GM18502 (cell line): ENCODE results near the gene KRT4.
"Not testable (repeated sequence)": the region's sequence is repeated elsewhere in the genome, so short reads cannot be mapped to it uniquely, and the experiment has no call there.

Experiments used
- ATAC-seq: cut with Tn5 transposase; IDR thresholded peaks from one replicate; pipeline ENCODE4 v1.9.1; 2021; ENCODE audit warnings: mild to moderate bottlenecking; ENCODE audit not compliant: unreplicated experiment, poor library complexity

KRT4 gene

DNA sequence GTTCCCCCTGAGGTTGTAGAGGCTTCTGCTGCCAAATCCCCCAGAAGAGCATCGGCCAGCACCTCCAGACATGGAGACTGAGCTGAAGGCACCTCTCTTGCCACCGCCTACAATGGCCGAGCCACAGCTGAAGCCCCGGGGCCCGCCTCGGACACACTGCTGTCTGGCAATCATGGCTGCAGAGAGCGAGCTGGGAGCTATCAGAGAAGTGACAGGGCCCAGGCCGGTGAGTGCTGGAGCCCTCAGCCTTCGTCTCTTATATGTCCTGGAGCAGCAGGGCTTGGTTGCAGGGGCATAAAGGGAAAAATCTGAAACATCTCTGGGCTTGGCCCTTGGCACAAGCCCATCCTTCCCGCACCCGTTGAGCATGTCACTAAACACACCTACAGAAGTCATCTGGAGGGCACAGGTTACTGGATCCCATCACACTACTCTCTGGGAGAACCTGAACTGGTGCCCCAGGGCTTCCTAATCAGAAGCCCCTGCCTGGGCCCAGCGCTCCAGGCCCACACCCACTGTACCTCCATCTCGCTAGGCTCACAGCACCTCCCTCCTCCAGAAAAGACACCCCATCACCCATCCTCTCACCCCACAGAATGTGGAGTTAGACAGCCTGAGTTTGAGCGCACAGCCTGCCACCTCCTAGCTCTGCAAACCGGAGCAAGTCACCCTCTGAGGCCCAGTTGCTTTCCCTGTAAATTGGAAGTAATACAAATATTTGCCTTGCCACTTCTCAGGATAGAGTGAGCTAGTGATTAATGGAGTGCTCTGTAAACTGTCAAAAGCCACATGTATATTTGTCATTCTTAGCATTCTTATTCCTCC lies at the start of gene KRT4:
Gene KRT4 (minus strand): TSS at position 232 of the 825 bp plus-strand sequence. CDS start 58 bp downstream, at position 174.
- ATAC-seq = no peak

DNA sequence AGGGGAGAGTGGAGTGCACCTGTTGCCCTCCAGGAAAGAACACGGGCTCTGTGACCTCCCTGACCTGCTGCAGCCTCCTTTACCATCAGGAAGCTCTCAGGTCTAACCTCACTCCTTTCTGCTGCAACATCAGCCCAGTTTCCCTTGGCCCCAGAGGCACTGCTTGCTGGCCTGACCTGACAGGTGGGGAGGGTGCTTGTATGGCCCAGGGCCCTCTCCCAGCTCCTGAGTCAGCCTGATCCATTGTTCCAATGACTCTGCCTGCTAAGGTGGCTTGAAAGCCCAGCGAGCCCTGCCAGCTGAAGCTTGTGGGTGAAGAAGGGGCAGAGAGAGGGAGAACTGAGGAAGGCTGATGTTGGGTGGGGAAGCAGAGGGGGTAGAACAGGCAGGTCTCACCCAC lies 48.1 kb upstream of the KRT4 start:
- no peak for ATAC-seq

DNA sequence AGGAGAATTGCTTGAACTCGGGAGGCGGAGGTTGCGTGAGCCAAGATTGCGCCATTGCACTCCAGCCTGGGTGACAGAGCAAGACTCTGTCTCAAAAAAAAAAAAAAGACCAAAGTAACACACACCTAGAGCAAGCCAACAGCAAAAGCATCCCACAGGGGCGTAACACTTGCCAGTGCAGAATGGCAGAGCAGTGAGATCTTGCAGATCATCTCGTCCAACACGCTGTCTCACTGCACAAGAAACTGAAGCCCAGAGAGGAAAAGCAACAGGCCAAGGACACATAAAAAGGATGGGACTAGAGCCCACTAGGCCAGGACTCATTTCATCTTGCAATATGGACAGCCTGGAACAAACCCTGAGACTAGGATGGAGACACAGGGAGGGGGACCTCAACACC lies 47.6 kb upstream of the KRT4 start:
- no peak for ATAC-seq

DNA sequence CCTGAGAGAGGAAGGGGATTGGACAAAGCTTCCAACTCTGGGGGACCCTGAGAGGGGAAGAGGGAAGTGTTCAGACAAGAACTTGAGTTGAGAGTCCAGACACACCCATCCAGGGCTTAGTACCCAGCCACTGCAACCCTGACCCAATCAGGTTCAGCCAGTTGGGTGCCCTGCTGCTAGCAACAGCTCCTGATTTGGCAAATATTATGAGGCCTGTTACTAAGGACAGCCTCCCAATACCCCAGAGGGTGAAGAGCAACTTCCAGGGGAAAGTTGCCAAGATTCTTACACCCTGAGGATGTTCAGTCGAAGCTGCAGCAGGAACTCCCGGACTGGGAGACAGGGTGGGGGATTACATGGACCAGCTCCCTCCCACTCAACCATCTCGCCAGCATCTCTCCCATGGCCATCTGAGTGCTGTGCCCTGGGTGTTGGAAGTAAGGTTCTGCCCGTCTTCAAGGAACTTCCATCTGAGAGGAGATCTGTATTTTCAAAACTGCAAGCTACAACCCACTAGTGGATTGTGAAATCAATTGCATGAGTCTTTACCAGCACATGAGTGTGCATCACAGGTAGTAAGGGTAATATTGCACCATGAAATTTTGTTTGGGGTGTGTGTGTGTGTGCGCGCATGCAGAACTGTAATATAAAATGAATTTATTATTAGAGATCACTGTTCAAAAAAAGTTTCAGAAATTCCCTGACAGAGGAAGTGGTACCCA lies 46.3 kb upstream of the KRT4 start:
- no peak for ATAC-seq

DNA sequence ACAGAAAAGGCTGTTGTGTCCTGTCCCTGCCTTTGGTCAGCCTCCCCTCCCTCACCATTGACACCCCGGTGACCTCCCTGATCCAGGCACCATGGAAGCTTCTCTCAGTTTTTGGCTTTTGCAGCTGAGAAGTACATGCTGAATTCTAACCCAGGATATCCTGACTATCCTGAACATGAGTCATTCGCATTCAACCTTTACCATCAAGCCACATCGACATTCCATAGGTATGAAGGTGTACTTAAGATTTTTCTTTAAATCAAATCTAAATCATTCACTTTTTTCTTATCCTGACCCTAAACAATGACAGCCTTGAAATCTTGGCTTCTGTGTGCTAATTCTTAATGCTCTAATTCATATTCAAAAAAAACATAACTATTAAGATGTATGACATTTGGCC lies 43.6 kb upstream of the KRT4 start:
- ATAC-seq = no peak

DNA sequence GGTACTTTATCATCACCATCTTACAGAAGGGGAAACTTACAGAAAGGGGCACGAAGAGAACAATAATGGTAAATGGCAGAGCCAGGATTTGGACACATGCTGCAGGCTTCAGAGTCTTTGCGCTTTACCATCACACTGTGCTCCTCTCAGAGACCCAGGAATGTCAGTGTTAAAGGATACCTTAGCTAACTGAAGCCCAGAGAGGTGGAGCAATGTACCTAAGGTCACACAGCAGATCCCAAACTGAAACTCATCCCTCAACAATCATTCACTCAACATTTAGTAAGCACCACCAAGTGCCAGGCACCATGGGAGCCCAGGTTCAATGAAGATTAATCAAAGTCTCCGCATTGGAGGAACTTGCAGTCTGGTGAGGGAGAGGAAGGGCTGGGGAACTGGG lies 42.9 kb upstream of the KRT4 start:
- no peak for ATAC-seq

DNA sequence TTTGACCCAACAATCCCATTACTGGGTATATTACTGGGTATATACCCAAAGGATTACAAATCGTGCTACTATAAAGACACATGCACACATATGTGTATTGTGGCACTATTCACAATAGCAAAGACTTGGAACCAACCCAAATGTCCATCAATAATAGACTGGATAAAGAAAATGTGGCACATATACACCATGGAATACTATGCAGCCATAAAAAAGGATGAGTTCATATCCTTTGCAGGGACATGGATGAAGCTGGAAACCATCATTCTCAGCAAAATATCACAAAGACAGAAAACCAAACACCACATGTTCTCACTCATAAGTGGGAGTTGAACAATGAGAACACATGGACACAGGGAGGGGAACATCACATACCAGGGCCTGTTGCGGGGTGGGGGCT lies 42.2 kb upstream of the KRT4 start:
- ATAC-seq = not testable (repeated sequence)

DNA sequence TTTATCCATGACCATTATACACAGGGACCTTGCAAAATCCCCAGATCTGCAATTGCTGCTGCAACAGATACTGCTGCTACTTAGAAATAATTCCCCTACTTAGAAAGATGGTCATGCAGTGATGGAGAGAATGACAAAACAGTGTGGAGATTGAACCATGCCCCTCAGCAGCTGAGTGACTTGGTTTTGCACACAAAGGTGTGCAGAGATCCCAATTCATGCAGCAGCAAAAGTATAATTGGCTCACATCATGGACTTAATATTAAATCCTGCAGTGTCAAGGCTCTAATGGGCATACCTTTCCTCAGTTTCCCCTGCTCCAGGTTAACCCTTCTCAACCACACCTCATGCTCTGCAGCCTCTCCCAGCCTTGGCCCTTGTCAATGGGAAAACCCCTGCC lies 37.9 kb upstream of the KRT4 start:
- no peak for ATAC-seq

DNA sequence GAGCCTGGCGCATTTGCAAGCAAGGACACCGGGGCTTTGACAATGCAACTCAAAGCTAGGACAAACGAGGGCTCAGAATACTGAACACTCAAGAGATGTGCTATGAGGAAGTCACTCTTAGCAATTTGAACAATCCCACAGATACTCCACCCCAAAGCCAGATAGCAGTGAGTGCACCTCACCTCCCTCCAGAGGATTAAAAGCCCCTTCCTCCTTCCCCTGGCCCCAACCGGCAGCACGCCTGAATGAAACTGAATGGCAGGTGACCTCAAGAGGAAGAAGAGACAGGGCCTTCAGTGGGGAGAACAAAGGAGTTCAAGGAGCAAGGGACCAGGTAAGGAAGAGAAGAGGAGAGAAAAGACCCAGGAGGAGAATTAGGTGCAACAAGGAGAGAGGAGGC lies 36.8 kb upstream of the KRT4 start:
- no peak for ATAC-seq

DNA sequence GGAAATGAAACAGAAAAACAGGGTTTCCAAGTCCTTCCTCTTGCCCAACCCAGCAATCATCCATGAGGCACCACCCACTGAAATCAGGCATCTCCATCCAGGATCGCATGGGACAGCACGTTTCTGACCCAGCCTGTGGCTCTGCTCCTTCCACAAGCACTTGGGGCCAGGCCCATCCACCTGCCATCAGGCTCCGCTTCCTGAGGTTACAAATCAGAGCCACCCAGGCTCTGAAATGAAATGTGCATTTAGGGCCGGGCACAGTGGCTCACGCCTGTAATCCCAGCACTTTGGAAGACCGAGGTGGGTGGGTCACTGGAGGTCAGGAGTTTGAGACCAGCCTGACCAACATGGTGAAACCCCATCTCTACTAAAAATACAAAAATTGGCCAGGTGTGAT lies 35.6 kb upstream of the KRT4 start:
- no peak for ATAC-seq

DNA sequence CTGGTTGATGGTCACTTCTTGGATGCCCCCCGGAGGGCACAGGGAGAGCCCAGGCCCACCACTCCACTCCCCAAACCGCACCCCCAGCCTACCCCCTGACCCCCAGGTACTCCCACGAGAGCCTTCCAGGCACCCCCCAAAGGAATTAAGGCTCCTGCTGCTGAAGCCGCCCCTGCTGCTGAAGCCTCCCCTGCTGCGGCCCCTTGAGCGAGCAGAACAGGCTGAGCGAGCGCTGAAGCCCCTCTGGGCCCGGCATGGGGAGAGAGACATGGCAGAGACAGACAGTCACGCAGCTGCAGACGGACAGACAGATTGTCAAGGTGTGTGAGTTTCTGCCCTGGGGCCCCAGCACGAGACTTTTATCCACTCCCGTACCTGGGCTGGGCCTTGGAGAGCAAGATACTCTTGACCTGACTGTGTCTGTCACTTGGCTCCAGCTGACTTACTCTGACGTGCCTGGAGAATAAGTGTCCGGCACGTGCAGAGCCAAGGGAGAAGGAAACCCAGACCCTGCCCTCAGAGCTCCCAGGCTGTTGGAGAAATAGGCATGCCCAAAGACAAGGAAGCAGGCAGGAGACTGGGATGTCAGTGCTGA lies 34.8 kb upstream of the KRT4 start, which contains the start of gene KRT78:
Gene KRT78 (minus strand): TSS at position 334 of the 595 bp plus-strand sequence. CDS start 64 bp downstream, at position 270.
- ATAC-seq = no peak

DNA sequence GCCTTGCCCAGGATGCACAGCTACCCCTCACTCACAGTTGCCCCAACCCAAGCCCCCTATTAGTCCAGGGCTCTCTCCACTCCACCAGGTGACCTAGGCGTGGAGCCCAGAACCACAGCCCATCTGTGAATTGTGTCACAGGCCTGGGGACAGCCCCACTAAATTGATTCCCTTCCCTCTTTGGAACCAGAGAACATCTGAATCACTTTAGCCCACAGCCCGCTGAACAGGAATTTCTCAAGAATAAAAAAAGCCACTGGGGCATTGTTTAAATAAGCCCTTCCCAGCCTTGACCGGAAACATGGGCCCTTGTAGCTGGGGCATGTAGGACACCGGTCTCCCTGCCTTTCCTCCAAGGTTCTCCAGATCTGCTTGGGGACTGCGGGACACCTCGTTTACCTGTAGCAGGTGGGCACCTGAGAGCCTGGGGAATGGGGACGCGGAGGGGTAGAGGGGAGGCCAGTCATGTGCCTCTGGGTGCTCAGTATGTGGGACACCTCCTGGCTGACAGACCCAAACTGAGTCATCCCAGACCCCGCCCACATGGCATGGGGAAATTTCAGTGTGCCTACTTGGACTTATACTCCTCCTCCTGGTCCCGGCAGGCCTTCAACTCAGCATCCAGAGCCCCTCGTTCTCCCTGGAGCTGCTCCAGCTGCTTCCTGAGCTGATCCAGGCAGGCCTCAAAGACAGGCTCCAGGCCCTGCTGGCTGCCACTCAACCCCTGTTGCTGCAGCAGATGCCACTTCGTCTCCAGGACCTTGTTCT lies 33.6 kb upstream of the KRT4 start:
- no peak for ATAC-seq

DNA sequence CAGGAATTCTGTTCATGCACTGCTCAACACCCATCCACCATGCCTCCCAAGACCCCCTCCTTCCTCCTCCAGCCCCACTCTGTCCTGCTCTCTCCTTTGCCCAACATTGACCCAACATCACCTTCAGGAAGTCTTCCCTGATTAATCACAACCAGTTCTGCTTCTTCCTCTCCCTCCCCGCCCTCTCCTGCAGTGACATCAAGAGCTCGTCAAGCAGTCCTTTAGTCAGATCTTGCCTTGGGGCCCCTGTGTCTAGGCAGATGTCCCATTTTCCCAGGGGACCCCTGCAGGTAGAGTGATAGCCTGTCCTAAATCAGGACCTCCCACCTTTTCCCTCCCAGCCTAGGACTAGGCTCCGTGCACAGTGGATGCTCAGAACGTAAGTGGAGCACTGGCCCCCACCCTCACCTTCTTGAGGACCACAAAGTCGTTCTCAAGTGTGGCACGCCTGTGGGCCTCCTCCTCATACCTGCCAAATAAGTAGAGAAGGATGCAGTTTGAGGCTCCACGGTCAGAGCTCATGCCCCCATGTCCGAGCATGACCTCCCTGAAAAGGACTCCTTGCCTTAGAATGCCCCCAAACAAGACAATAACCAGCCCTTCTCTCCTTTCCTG lies 32.5 kb upstream of the KRT4 start:
- no peak for ATAC-seq

DNA sequence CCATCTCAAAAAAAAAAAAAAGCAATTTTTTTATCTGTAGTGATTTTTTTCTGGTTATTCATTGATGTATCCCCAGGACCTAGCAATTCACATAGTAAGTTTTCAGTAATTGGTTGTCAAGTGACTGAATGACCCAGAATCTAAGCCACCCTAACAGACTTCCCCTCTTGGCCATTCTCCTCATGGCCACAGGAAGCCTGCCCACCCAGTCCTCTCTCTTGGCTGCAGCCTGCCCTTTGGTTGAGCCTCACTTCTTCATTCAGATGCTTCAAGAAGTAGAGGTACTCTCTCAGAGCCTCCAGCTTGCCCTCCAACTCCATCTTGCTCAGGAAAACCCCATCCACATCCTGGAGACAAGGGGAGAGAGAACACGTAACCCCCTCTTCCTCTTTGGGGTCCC lies 32.0 kb upstream of the KRT4 start:
- ATAC-seq = no peak

DNA sequence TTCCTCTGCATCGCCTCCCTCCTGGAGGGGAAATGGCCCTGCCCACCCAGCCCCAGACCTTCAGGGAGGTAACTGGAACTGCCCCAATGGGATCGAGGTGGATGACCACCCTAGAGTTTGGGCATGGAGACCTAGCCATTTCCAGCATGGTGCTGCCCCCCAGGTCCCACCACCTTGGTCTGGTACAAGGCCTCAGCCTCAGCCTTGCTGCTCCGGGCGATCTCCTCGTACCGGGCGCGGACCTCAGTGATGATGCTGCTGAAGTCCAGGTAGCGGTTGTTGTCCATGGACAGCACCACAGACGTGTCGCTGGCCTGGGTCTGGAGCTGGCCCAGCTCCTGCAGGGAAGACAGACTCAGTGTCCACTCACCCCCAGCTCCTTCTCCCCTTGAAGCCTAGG lies 30.5 kb upstream of the KRT4 start:
- ATAC-seq = no peak

DNA sequence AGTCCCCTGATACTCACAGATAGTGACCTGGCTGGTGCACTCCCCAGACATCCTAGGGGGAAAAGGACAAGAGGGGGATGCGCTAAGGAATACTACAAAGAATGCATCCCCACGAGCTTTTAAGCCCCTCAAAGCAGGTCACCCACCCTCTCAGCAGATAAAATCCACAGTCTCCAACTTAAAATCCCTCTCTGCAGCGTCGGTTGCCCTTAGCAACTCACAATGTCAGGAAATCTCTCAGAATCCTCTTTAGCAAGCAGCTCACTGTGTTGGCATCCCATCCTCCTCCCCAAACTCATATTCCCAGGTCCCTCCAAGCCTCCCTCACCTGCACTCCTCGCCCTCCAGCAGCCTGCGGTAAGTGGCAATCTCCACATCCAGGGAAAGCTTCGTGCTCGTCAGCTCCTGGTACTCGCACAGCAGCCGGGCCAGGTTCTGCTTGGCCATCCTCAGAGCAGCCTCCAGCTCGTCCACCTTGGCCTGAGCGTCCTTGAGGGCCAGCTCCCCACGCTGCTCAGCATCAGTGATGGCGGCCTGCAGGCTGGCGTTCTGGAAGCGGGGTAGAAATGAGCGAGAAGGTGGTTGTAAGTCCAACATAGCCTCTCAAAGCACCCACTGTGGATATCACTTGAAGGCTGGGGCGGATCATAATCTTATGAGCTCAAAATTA lies 25.7 kb upstream of the KRT4 start:
- ATAC-seq = no peak

DNA sequence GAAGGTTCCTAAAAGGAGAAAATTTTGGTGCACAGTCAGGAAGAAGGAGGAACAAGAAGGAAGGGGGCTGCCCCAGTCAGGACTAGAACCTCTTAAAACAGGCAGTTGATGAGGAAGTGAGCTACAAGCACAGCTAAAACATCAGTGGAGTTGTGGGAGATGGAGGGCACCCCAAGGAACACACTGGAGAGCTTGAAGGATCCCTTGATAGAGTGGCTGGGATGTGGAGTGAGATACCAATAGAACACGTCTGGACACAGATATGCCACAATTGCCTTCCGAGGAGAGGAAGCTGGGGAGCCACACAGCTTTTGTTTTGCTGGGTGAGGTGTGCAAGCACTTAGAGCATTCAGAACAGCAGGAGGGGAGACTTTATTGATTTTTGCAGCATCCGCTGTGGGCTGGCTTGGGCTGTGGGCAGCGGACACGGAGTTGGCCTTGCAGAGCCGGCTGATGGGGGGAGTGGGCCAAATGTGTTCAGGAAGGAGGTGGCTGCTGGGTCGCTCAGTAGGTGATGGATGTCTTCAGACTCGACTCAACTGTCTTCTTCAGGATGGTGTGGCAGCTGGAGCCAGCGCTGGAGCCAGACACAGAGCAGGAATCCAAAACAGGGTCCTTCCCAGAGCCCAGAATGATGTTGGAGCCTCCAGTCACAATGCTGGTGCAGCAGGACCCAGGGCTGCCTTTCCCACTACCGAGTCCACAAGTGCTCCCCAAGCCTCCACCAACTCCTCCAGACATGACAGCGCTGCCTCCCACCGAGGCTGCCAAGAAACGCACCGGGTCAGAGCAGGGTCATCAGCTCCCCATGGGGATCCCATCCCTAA lies 24.9 kb upstream of the KRT4 start:
- ATAC-seq = no peak

DNA sequence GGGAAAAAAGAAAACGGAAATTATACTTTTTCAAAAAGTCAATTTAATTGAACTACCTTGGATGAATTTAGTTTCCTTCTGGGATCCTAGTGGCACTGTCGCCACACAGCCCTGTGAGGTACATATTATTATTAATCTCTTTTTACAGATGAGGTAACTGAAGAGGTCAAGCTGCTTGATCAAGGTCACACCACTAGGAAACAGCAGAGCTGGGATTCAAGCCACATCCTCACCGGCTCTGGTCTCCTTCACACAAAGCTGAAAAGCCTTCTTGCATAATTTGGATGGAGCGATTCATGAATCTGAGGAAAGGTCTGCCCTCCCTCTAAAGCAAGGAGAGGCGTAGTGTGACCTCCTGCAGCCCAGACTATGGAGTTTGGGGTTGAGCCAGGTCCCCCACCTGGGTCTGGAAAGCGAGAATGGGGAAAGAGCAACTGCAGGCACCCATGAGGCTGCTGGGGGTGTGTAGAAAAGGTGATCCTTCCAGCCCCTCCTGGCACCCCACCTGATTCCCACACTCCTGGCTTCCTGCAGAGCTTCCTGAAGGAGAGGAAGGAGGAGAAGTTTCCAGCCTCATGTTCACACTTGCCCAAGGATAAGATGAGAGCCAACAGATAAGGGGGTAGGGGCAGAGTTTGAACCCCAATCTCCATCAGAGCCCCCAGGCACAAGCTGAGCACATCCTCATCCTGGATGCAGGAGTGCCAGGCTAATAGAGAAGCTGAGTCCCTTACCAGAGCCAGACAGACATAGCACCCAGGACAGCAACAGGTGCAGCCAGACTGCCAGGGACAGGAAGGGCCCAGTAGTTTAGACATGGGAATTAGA lies 24.1 kb upstream of the KRT4 start:
- ATAC-seq = no peak
